CD4-positive, alpha-beta T cell treated with Interleukin-21 for 1 hour (primary cell): ENCODE measurements around the gene KANSL1.
A peak's percentile ranks its signal among the peaks of the same experiment; 100 is the strongest.
"Not testable (repeated sequence)": the region's sequence is repeated elsewhere in the genome, so short reads cannot be mapped to it uniquely, and the experiment has no call there.

Source experiments
- DNase-seq: peaks from one replicate; pipeline ENCODE4 v3.0.0-alpha.2; 2020

KANSL1 gene

GRCh38 chr17:46013502-46014165 lies 179.6 kb downstream of the KANSL1 start:
- DNase-seq, result no peak

GRCh38 chr17:46013127-46013501 lies 180.1 kb downstream of the KANSL1 start:
- DNase-seq, result no peak

- DNase-seq, result no peak
Observed at GRCh38 chr17:46012506-46013079, 180.6 kb downstream of the KANSL1 start.

- DNase-seq, result no peak
Observed at GRCh38 chr17:46011711-46012505, 181.3 kb downstream of the KANSL1 start.

GRCh38 chr17:46010597-46011186 lies 182.5 kb downstream of the KANSL1 start:
- no peak for DNase-seq

- no peak for DNase-seq
Observed at GRCh38 chr17:46009681-46010596, 183.3 kb downstream of the KANSL1 start.

- DNase-seq, result no peak
Observed at GRCh38 chr17:46008591-46008990, 184.6 kb downstream of the KANSL1 start.

GRCh38 chr17:46007461-46007965 lies 185.7 kb downstream of the KANSL1 start:
- DNase-seq, result no peak

- DNase-seq, result not testable (repeated sequence)
Observed at GRCh38 chr17:46006082-46006481, 187.1 kb downstream of the KANSL1 start.

GRCh38 chr17:46003907-46004748 lies 189.1 kb downstream of the KANSL1 start:
- DNase-seq, result no peak

- no peak for DNase-seq
Observed at GRCh38 chr17:46002973-46003316, 190.3 kb downstream of the KANSL1 start.

- DNase-seq, result peak; percentile 77
Observed at GRCh38 chr17:46002311-46002972, 190.8 kb downstream of the KANSL1 start.

- no peak for DNase-seq
Observed at GRCh38 chr17:46001390-46002310, 191.6 kb downstream of the KANSL1 start.

- no peak for DNase-seq
Observed at GRCh38 chr17:46000757-46001156, 192.5 kb downstream of the KANSL1 start.

GRCh38 chr17:46000292-46000691 lies 192.9 kb downstream of the KANSL1 start:
- no peak for DNase-seq

- DNase-seq, result no peak
Observed at GRCh38 chr17:45999900-46000290, 193.3 kb downstream of the KANSL1 start.

- DNase-seq, result no peak
Observed at GRCh38 chr17:45998987-45999899, 194.0 kb downstream of the KANSL1 start, which contains the start of gene STH. Gene STH, plus strand, starts transcription at chr17:45999250. Its CDS starts 30 bp downstream, at chr17:45999280.

- DNase-seq, result no peak
Observed at GRCh38 chr17:45997624-45998023, 195.6 kb downstream of the KANSL1 start.

GRCh38 chr17:45997166-45997565 lies 196.1 kb downstream of the KANSL1 start:
- DNase-seq, result no peak
